GM19397 (cell line): ENCODE measurements around the gene PACSIN1.

Source experiments
- ATAC-seq: cut with Tn5 transposase; IDR thresholded peaks from one replicate; pipeline ENCODE4 v1.9.1; 2021; ENCODE audit warnings: mild to moderate bottlenecking, moderate library complexity; ENCODE audit not compliant: unreplicated experiment

The PACSIN1 gene

DNA sequence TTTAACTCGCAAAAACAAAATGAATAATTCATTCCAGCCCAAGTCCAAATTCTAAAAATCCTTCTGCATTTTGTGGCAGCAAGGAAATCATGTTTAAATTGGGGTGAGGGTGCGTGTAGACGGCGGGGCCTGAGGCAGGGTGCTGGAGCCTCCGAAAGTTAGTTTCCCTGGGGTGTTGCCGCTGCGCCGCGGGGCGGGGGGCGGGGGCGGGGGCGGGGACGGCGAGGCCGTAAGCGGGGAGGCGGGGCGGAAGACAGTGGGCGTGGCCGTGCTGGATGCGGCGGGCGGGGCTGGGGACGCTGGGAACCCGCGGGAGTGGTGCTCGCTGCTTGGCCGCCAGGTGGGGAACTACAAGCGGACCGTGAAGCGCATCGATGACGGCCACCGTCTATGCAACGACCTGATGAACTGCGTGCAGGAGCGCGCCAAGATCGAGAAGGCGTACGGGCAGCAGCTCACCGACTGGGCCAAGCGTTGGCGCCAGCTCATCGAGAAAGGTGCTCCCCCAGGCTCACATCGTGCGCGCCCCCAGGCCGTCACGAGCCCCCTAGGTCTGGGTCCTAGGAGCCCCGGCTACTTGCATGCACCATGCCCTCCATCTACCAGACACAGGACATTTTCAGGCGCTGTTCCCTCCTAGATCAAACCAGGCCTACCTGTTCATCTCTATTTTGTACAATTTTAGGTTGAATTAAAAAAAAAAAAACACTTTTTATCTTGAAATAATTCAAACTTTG lies 61.3 kb downstream of the PACSIN1 start:
- ATAC-seq = peak; percentile 82

GRCh38 chr6:34527751-34528670 lies 62.1 kb downstream of the PACSIN1 start:
- ATAC-seq = no peak

GRCh38 chr6:34528996-34529664 lies 63.3 kb downstream of the PACSIN1 start:
- ATAC-seq = no peak

DNA sequence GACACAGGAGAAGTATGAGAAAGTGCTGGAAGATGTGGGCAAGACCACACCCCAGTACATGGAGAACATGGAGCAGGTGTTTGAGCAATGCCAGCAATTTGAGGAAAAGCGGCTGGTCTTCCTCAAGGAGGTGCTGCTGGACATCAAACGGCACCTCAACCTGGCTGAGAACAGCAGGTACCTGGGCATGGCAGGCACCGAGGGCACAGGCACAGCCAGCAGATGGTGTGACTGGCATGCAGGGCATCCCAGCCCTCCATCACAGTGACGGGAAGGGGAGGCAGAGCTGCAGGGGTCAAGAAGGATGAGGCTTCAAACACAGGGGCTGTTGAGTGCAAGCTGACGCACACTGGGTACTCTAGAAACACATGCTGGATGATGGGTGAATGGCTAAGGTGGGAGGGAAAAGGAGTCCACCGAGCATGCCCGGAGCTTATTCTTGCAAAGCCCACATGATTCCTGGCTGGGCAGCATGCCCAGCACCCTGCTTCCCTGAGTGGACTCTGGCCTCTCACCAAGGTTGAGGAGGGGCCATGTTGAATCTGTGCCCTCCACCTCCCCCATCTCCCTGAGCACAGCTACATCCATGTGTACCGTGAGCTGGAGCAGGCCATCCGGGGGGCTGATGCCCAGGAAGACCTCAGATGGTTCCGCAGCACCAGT lies 63.9 kb downstream of the PACSIN1 start:
- no peak for ATAC-seq

GRCh38 chr6:34530753-34531365 lies 65.0 kb downstream of the PACSIN1 start:
- ATAC-seq = no peak

- no peak for ATAC-seq
Observed at GRCh38 chr6:34531580-34532201, 65.8 kb downstream of the PACSIN1 start.

DNA sequence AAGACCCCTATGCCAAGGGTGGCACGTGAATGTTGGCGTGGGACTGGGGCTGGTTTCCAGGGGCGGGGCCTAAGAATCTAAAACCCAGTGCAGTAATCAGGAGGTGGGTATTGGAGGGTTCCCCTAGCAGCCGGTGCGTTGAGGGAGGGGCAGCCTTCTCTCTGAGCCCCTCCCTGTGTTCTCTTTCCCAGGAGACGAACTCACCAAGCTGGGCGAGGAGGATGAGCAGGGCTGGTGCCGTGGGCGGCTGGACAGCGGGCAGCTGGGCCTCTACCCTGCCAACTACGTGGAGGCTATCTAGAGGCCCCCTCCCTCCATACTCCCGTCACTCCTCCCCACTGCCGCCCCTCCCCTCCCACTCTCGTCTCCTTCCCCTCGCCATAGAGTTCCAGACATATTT lies 66.4 kb downstream of the PACSIN1 start:
- ATAC-seq = no peak

DNA sequence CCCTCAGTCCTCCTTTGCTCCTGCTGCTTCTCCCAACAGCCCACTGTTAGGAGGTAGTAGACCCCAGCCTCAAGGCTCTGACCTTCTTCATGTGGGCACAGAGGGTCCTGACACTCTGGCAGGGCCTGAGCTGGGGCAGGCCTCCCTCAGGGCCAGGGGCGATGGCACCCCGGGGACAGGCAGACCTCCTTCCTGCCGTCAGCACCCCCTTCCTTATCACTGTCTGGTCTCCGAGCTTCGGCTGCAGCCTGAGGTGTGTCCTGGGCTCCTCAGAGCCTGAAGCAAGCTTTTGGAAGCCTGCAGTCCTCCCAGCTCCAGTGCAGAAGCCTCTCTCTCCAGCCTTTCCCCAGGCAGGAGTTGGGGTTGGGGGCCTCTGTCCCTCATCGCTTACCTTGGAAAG lies 68.3 kb downstream of the PACSIN1 start:
- no peak for ATAC-seq

GRCh38 chr6:34534656-34535055 lies 68.8 kb downstream of the PACSIN1 start:
- ATAC-seq = no peak

GRCh38 chr6:34535199-34535598 lies 69.3 kb downstream of the PACSIN1 start:
- no peak for ATAC-seq

DNA sequence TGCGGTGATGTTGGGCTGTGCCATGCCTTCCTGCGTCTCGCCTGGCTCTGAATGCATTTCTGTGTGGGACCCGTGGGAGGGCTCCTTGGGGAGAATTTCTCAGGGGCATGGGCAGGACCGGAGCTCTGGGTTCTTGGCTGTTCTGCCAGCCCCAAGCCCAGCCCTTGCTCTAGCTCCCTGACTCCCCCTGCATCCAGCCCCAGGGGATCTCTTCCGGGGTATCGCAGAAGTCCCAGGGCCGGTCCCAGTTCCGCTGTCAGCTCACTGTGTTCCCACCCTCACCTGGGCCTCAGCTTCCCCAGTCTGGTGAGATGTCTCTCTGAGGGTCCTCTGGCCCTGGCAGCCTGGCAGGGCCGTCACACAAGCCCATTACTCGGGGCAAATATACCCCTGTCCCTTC lies 69.8 kb downstream of the PACSIN1 start:
- no peak for ATAC-seq

GRCh38 chr6:34536251-34536958 lies 70.5 kb downstream of the PACSIN1 start:
- ATAC-seq = no peak

DNA sequence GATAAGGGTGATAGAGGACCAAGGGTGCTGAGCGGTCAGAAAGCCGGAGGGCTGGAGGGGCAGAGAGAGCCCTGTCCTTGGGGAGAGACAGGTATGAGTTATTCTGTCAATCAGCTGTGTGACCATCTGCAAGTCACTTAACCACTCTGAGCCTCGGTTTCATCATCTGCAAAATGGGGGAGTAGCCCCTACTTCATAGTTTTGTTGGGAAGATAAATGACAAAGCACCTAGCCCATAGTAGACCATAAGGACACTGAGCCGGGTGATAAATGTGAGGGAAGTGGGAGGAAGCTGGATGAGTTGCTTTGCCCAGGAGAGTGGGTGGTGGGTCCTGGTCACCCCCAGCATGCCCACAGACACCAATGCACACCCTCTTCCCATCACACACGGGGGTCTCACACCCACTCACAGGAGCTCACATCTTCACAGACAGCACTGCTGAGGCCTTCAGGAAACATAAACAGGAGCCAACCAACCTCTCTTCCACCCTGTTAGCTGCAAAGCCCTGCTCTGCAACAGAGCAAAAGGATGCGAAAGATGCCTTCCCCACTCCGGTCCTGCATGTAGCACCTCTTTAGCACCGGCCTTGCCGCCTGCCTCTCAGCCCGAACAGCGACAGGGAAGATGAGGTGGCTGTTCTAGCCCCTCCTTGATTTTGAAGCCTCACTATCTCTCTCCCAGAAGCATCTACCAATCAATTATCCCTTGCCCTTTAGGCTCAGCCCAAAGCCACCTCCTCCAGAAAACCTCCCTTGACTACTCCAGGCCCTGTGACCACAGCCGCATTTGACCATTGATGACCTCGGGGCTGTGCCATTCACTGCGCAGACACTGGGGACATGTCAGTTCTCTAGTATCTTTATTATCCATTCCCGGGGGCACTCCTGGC lies 71.3 kb downstream of the PACSIN1 start:
- ATAC-seq = no peak

DNA sequence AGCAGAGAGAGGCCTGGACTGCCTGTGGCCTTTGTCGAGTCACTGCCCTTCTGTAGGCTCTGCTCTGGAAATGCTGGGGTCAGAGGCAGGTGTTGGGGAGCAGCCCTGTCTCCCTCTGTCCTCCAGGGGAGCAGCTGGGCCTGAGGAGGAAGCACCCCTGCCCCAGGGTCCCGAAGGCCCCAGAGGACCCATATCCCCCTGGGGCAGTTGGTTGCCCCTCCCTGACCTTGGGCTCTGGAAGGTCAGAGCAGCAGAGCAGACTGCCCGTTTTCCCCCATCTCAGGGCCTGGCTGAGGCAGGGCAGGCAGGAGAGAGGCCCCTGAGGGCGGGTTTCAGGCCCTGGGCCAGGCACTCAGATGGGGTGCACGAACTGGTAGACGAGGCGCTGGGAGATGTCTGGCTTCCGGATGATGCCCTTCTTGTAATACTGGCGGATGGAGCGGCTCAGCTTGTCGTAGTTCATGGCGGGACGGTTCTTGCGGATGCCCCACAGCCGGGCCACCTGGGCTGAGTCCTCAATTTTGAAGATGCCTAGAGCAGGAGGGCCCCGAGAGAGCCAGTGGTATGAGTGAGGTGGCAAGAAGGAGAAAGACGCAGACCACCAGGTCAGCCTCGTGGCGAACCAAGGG lies 72.2 kb downstream of the PACSIN1 start:
- ATAC-seq = no peak

DNA sequence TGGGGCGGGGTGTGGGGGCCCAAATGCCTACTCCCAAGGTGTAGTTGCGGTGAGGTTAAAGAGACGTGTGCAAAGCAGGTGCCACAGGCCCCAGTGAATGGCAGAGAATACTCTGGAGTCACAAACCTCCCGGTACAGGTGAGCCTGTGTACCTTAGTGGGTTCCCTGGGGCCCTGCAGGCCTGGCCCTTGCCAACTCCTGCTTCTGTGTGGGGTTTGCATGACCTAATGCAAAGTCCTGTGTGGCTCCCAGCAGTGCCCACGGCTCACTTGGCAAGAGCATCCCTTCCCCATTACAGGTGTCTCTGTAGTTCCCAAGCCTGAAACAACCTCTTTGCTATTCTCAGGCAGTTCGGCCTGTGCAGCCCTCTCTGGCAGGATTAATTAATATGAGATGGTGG lies 72.7 kb downstream of the PACSIN1 start:
- ATAC-seq = no peak

- ATAC-seq = no peak
Observed at GRCh38 chr6:34539181-34539580, 73.3 kb downstream of the PACSIN1 start.

- ATAC-seq = no peak
Observed at GRCh38 chr6:34540222-34540621, 74.3 kb downstream of the PACSIN1 start.

DNA sequence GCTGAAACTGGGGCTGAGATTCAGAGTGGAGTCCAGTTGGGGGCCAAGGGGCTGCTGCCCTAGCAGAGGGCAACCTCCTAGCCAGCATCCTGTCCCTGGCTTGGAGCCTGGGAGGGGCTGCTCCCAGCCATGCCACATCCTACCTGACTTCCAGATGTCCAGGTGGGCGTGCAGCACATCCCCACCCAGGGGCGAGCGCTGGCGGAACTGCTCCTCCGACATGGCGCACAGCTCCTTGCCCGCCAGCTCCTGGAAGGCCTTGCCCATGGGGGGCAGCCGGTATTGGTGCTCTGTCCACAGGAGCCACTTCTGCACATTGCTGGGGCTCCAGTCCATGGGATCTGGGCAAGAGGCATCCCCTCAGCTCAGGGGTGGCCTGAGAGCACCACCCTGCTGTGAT lies 75.0 kb downstream of the PACSIN1 start:
- ATAC-seq = no peak
